ENCODE data around the gene P3H1.

P3H1 gene

GRCh38 chr1:42783092-42783491 lies 16.3 kb upstream of the P3H1 start:
- no peak overlapping the region for H3K4me3 ChIP-seq (replicated peaks; ENCODE audit: low read depth, low read length)
- no peak for TF ChIP-seq CTCF (IDR thresholded peaks at IDR 0.05; ENCODE audit: low read length, missing control alignments)
- DNase-seq (ENCODE audit: low read depth) = no peak

- no peak for TF ChIP-seq CTCF (IDR thresholded peaks at IDR 0.05; ENCODE audit: low read length, missing control alignments)
- DNase-seq (ENCODE audit: low read depth) = no peak
- no peak overlapping the region for H3K4me3 ChIP-seq (replicated peaks; ENCODE audit: low read depth, low read length)
Observed at GRCh38 chr1:42780176-42780575, 13.3 kb upstream of the P3H1 start.

- TF ChIP-seq CTCF (IDR thresholded peaks at IDR 0.05; ENCODE audit: low read length, missing control alignments) = no peak
- H3K4me3 ChIP-seq (replicated peaks; ENCODE audit: low read depth, low read length) = no peak overlapping the region
- no peak for DNase-seq (ENCODE audit: low read depth)
Observed at GRCh38 chr1:42779725-42780124, 12.9 kb upstream of the P3H1 start.

- no peak overlapping the region for H3K4me3 ChIP-seq (replicated peaks; ENCODE audit: low read depth, low read length)
- DNase-seq (ENCODE audit: low read depth) = peak; percentile 66
- peak; percentile 84 for TF ChIP-seq CTCF (IDR thresholded peaks at IDR 0.05; ENCODE audit: low read length, missing control alignments)
Observed at GRCh38 chr1:42777852-42778251, 11.0 kb upstream of the P3H1 start.

- TF ChIP-seq CTCF (IDR thresholded peaks at IDR 0.05; ENCODE audit: low read length, missing control alignments) = no peak
- H3K4me3 ChIP-seq (replicated peaks; ENCODE audit: low read depth, low read length) = no peak overlapping the region
- no peak for DNase-seq (ENCODE audit: low read depth)
Observed at GRCh38 chr1:42776502-42776901, 9.7 kb upstream of the P3H1 start.

GRCh38 chr1:42774928-42775526 lies 8.2 kb upstream of the P3H1 start:
- no peak overlapping the region for H3K4me3 ChIP-seq (replicated peaks; ENCODE audit: low read depth, low read length)
- TF ChIP-seq CTCF (IDR thresholded peaks at IDR 0.05; ENCODE audit: low read length, missing control alignments) = no peak
- no peak for DNase-seq (ENCODE audit: low read depth)

GRCh38 chr1:42773420-42773819 lies 6.6 kb upstream of the P3H1 start:
- TF ChIP-seq CTCF (IDR thresholded peaks at IDR 0.05; ENCODE audit: low read length, missing control alignments) = no peak
- no peak overlapping the region for H3K4me3 ChIP-seq (replicated peaks; ENCODE audit: low read depth, low read length)
- DNase-seq (ENCODE audit: low read depth) = no peak

Data from fibroblast of pulmonary artery (primary cell).